Neuron (in vitro differentiated cells): ENCODE data around the gene UNC5B.

Source experiments
- H2AFZ ChIP-seq: one replicate; pipeline ENCODE4 v1.6.1; 2013; ENCODE audit warnings: low read depth, mild to moderate bottlenecking, inconsistent platforms, low read length, moderate library complexity
- H3K27me3 ChIP-seq: one replicate; pipeline ENCODE4 v1.6.1; 2013; ENCODE audit warnings: low read length; ENCODE audit not compliant: insufficient read depth
- H3K36me3 ChIP-seq: one replicate; pipeline ENCODE4 v1.6.1; 2013; ENCODE audit warnings: low read length; ENCODE audit not compliant: insufficient read depth
- H3K4me1 ChIP-seq: one replicate; pipeline ENCODE4 v1.6.1; 2013; ENCODE audit warnings: low read length; ENCODE audit not compliant: insufficient read depth
- H3K4me3 ChIP-seq: 2 replicates; pipeline ENCODE4 v1.5.1; 2013; ENCODE audit warnings: mild to moderate bottlenecking, low read length, moderate library complexity
- H3K9me3 ChIP-seq: one replicate; pipeline ENCODE4 v1.6.1; 2013; ENCODE audit warnings: low read length

Gene UNC5B

GRCh38 chr10:71241830-71242621 is 29.7 kb downstream of the UNC5B start:
- H3K4me3 ChIP-seq, result no peak overlapping the region
- H3K9me3 ChIP-seq, result no peaks in the 10 kb centered on the region
- no peaks in the 10 kb centered on the region for H3K36me3 ChIP-seq
- no peaks in the 10 kb centered on the region for H3K4me1 ChIP-seq
- peaks cover 7% of the 10 kb centered on the region for H3K27me3 ChIP-seq
- H2AFZ ChIP-seq, result no peak overlapping the region

GRCh38 chr10:71242622-71243009 is 30.2 kb downstream of the UNC5B start:
- Histone ChIP-seq H2AFZ (no peak overlapping the region), H3K36me3 (no peaks in the 10 kb centered on the region), H3K4me3 (no peak overlapping the region), H3K9me3 (no peaks in the 10 kb centered on the region), H3K4me1 (no peaks in the 10 kb centered on the region), H3K27me3 (peaks cover 10% of the 10 kb centered on the region)

GRCh38 chr10:71243756-71244395 is 31.5 kb downstream of the UNC5B start:
- H3K4me1 ChIP-seq, result no peaks in the 10 kb centered on the region
- no peaks in the 10 kb centered on the region for H3K9me3 ChIP-seq
- H3K4me3 ChIP-seq, result no peak overlapping the region
- H3K36me3 ChIP-seq, result no peaks in the 10 kb centered on the region
- H3K27me3 ChIP-seq, result peaks cover 12% of the 10 kb centered on the region
- H2AFZ ChIP-seq, result no peak overlapping the region

GRCh38 chr10:71244431-71245419 is 32.4 kb downstream of the UNC5B start:
- Histone ChIP-seq H3K27me3 (peaks cover 12% of the 10 kb centered on the region), H3K4me1 (no peaks in the 10 kb centered on the region), H3K9me3 (no peaks in the 10 kb centered on the region), H3K36me3 (no peaks in the 10 kb centered on the region), H2AFZ (no peak overlapping the region), H3K4me3 (no peak overlapping the region)

DNA sequence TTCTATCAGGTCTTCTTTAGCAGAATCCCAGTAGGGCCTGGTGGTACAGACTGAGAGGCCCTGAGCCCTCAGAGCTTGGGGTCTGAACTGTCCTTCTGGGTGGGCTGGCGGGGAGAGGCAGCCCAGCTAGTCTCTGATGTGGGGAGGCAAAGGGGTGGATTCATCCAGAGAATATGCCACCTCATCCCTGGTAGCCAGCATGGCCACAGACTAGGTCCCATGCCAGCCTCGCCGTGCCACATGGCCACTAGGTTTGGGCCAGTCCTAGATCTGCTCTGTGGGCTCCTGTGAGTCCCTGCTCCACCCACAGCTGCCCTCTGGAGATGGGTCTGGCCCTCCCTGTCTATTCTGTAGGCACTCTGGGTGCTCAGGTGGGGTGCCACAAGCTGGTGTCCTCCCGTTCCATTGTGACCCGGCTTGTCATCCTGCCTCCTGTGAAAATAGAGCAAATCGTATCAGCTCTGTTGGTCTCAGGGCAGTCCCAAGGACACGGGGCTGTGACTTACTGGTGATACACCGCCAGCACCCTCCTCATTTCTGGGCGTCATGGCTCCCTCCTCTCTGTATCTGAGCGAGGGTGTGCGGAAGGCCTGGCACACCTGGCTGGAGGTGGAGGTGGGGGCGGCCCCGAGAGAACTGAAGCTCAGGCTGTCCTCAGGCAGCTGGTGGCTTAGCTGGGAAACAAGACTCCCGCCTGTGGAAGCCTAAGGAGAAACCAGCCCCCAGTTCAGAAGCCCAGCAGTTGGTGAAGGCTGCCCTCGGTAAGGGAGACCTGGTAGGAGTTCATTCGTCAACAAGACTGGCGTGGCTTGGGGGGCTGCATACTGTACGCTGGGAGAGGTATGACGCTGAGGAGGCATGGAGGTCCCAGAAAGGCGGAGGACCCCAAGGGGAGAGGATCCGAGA is 33.3 kb downstream of the UNC5B start:
- Histone ChIP-seq H3K4me3 (no peak overlapping the region), H3K9me3 (no peaks in the 10 kb centered on the region), H3K27me3 (peaks cover 11% of the 10 kb centered on the region), H2AFZ (no peak overlapping the region), H3K36me3 (no peaks in the 10 kb centered on the region), H3K4me1 (no peaks in the 10 kb centered on the region)

GRCh38 chr10:71246591-71247413 is 34.4 kb downstream of the UNC5B start:
- no peak overlapping the region for H3K4me3 ChIP-seq

GRCh38 chr10:71247414-71247705 is 35.0 kb downstream of the UNC5B start:
- no peak overlapping the region for H3K4me3 ChIP-seq
- no peaks in the 10 kb centered on the region for H3K9me3 ChIP-seq
- no peaks in the 10 kb centered on the region for H3K4me1 ChIP-seq
- H3K27me3 ChIP-seq, result peaks cover 11% of the 10 kb centered on the region
- no peaks in the 10 kb centered on the region for H3K36me3 ChIP-seq
- no peak overlapping the region for H2AFZ ChIP-seq

More at GRCh38 chr10:71246591-71247413, 34.4 kb downstream of the UNC5B start:
- H3K9me3 ChIP-seq, result no peaks in the 10 kb centered on the region
- H3K36me3 ChIP-seq, result no peaks in the 10 kb centered on the region
- no peaks in the 10 kb centered on the region for H3K4me1 ChIP-seq
- peaks cover 11% of the 10 kb centered on the region for H3K27me3 ChIP-seq
- H2AFZ ChIP-seq, result no peak overlapping the region

GRCh38 chr10:71247804-71248203 is 35.4 kb downstream of the UNC5B start:
- H3K4me1 ChIP-seq, result no peaks in the 10 kb centered on the region
- no peaks in the 10 kb centered on the region for H3K9me3 ChIP-seq
- H3K27me3 ChIP-seq, result peaks cover 11% of the 10 kb centered on the region
- no peaks in the 10 kb centered on the region for H3K36me3 ChIP-seq
- no peak overlapping the region for H2AFZ ChIP-seq
- no peak overlapping the region for H3K4me3 ChIP-seq

- no peak overlapping the region for H3K4me3 ChIP-seq
- no peaks in the 10 kb centered on the region for H3K36me3 ChIP-seq
- H3K27me3 ChIP-seq, result peaks cover 11% of the 10 kb centered on the region
- no peaks in the 10 kb centered on the region for H3K4me1 ChIP-seq
- no peaks in the 10 kb centered on the region for H3K9me3 ChIP-seq
- no peak overlapping the region for H2AFZ ChIP-seq
Observed at GRCh38 chr10:71248210-71248609, 35.8 kb downstream of the UNC5B start.

GRCh38 chr10:71249996-71250395 is 37.6 kb downstream of the UNC5B start:
- H3K4me1 ChIP-seq, result no peaks in the 10 kb centered on the region

GRCh38 chr10:71250405-71250804 is 38.0 kb downstream of the UNC5B start:
- Histone ChIP-seq H3K9me3 (no peaks in the 10 kb centered on the region), H2AFZ (no peak overlapping the region), H3K4me3 (no peak overlapping the region), H3K4me1 (no peaks in the 10 kb centered on the region), H3K36me3 (no peaks in the 10 kb centered on the region), H3K27me3 (peaks cover 11% of the 10 kb centered on the region)

More at GRCh38 chr10:71249996-71250395, 37.6 kb downstream of the UNC5B start:
- Histone ChIP-seq H3K27me3 (peaks cover 11% of the 10 kb centered on the region), H3K36me3 (no peaks in the 10 kb centered on the region), H2AFZ (no peak overlapping the region), H3K4me3 (no peak overlapping the region), H3K9me3 (no peaks in the 10 kb centered on the region)

DNA sequence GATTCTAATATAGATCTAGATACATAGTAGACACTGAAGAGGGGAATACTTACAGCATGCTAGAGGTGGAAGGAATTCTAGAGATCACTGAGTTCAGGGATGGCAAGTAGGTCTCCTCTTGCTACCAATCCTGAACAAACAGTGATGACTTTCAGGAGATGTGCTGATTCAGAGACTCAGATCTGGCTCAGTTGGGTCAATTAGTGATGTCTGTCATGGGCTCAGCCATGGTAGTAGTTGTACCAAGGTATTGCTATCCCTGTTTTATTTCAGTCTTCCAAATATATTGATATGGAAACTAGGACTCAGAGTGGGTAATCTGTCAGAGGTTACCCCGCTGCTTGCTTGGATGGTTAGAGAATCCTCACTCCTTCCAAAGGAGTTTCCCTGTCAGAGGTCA is 38.5 kb downstream of the UNC5B start:
- Histone ChIP-seq H2AFZ (no peak overlapping the region), H3K36me3 (no peaks in the 10 kb centered on the region), H3K9me3 (no peaks in the 10 kb centered on the region), H3K4me1 (no peaks in the 10 kb centered on the region), H3K27me3 (peaks cover 11% of the 10 kb centered on the region), H3K4me3 (no peak overlapping the region)
